Measurements from ENCODE around the gene RASAL2. TPM values are rescaled to one million over a fixed set of nuclear protein-coding genes. Genes with fewer than 3 reads are reported as not detected.

RASAL2 gene
- total and polyA plus RNA-seq, 9 of the 15 experiments (the other 6 are each of a cell fraction or from before 2014, with no cell fraction given) = 0.13 to 1.0 (median 0.62) TPM

DNA sequence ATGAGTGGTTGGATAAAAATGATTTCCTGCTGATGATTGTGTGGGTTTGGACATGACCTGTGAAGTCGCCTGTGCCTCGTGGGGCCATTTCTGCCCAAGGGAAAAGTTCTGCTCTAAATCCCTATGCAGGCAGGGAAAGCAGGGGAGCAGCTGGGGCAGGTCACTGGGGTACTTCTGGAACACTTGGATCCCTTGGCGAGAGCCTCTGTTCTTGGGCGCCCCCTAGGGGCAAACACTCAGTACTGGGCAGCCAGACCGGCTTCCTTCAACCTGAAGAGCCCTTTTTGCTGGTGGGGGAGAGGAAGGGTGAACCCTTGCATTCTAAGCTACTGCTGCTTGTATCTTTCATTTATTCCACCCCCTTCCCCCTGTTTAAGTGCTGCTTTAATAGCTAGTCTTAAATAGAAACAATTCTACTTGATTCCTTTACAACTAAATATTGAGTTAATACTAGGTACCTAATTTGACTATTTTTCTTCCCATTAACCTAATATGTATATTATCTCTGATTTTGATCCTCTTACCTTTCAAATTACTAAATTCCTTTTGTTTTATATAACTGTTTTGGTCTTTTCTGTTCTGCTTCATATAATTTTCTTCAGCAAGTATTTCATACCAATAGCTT is 407.9 kb downstream of the RASAL2 start (continued):
- TF ChIP-seq, protein P1, sequence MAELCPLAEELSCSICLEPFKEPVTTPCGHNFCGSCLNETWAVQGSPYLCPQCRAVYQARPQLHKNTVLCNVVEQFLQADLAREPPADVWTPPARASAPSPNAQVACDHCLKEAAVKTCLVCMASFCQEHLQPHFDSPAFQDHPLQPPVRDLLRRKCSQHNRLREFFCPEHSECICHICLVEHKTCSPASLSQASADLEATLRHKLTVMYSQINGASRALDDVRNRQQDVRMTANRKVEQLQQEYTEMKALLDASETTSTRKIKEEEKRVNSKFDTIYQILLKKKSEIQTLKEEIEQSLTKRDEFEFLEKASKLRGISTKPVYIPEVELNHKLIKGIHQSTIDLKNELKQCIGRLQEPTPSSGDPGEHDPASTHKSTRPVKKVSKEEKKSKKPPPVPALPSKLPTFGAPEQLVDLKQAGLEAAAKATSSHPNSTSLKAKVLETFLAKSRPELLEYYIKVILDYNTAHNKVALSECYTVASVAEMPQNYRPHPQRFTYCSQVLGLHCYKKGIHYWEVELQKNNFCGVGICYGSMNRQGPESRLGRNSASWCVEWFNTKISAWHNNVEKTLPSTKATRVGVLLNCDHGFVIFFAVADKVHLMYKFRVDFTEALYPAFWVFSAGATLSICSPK (IDR thresholded peaks at IDR 0.05; ENCODE audit: borderline replicate concordance) = no peak
- TF ChIP-seq ZNF695 (CRISPR knock-in tag; IDR thresholded peaks at IDR 0.05) (no peak), NFXL1 (CRISPR knock-in tag; IDR thresholded peaks at IDR 0.05) (no peak), CEBPB (tag; IDR thresholded peaks at IDR 0.05) (no peak), MYNN (IDR thresholded peaks at IDR 0.05) (no peak), MYNN (CRISPR knock-in tag; IDR thresholded peaks at IDR 0.05) (no peak), ZNF766 (CRISPR knock-in tag; conservative IDR thresholded peaks at IDR 0.05) (no peak), GTF2E2 (tag; IDR thresholded peaks at IDR 0.05) (no peak), ZNF445 (CRISPR knock-in tag; IDR thresholded peaks at IDR 0.05; ENCODE audit: low read depth) (no peak), HNRNPK (IDR thresholded peaks at IDR 0.05; ENCODE audit: low read depth, low read length, poor library complexity, severe bottlenecking) (no peak), CC2D1A (IDR thresholded peaks at IDR 0.05) (no peak)
- TF ChIP-seq, protein P2, sequence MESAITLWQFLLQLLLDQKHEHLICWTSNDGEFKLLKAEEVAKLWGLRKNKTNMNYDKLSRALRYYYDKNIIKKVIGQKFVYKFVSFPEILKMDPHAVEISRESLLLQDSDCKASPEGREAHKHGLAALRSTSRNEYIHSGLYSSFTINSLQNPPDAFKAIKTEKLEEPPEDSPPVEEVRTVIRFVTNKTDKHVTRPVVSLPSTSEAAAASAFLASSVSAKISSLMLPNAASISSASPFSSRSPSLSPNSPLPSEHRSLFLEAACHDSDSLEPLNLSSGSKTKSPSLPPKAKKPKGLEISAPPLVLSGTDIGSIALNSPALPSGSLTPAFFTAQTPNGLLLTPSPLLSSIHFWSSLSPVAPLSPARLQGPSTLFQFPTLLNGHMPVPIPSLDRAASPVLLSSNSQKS (CRISPR knock-in tag; IDR thresholded peaks at IDR 0.05) = no peak
- TF ChIP-seq, protein P3, sequence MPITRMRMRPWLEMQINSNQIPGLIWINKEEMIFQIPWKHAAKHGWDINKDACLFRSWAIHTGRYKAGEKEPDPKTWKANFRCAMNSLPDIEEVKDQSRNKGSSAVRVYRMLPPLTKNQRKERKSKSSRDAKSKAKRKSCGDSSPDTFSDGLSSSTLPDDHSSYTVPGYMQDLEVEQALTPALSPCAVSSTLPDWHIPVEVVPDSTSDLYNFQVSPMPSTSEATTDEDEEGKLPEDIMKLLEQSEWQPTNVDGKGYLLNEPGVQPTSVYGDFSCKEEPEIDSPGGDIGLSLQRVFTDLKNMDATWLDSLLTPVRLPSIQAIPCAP (CRISPR knock-in tag; IDR thresholded peaks at IDR 0.05; ENCODE audit: borderline replicate concordance) = no peak

Data from K562 (cell line).